ENCODE measurements around the gene SOST. TPM values are rescaled to one million over a fixed set of nuclear protein-coding genes. Genes with fewer than 3 reads are reported as not detected.
"Not testable (repeated sequence)": the region's sequence is repeated elsewhere in the genome, so short reads cannot be mapped to it uniquely, and the experiment has no call there.

The SOST gene
- polyA plus RNA-seq (ENCODE audit: insufficient read length), result not detected

DNA sequence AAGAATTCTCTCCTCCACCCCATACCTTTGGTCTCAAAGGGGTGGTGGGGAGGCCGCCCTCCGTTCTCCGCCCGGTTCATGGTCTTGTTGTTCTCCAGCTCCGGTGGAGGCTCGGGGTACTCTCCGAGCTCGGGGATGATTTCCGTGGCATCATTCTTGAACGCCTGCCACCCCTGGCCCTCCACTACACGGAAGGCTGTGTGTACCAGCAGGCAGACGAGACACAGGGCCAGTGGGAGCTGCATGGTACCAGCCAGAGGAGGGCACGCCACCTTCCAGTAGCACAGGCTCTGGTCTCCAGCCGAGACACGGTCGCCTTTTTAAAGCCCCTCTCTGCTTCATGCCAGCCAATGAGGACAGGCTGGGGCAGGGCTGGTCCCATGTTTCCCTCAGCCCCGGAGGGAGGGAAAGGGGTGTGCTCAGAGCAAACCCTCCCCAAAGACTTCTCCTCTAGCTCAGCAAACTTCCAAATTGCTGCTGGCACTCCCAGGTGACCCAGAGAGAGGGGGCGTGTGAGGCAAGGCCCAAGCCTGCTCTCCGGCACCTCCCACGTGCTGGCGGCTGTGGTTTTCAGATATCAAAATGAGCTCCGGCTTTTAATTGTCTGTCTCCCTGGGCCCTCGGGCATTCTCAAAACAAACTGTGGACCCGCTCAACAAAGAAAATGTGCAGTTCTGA lies at the start of gene SOST:
Gene SOST, minus strand, starts transcription at position 295 of the 678 bp plus-strand sequence. Its CDS starts 50 bp downstream, at position 245.
- no peak for DNase-seq

DNA sequence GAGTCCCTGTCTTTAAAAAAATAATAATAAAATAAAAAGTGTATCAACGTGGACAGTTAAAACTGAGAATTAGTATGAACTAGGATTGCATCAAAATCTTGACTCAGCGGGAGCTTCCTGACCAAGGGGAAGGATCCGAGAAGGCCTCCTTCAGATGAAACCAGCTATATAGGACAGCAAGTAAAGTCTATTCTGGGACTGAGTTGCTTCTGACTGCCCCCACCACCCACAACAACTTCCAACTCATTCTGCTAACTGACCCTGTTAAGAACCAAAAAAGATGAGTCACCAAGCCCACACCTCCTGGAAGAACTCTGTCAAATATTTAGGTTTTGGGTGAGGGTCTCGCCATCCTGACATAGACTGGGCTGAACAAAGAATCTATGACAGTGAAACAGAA lies 49.5 kb upstream of the SOST start:
- no peak for DNase-seq

DNA sequence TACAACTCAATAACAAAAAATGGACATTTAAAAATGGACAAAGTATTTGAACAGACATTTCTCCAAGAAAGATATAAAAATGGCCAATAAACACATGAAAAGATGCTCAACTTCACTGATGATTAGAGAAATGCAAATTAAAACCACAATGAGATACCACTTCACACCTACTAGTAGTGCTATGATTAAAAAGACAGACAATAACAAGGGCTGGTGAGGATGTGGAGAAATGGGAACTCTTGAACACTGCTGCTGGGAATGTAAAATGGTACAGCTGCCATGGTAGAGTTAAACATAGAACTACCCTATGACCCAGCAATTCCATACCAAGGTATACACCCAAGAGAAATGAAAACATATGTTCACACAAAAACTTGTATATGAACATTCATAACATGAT lies 46.5 kb upstream of the SOST start:
- no peak for DNase-seq

DNA sequence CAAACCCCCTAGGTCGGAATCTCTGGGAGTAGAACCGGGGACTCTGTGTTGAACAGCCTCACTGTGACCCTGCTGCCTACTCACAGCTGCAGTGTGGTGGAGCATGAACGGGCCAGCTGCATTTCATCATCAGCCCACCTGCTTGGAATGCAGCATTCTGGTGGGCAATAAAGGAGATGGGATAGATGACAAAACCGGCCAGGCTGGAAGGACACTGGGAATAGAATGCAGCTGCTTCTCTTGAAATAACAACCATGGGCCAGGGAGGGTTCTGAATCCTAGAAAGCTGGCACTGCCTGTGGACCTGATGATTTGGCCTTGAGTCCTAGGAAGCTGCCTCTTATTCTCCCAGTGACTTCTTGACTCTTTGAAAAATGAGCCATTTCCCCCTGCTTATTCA lies 45.2 kb upstream of the SOST start:
- no peak for DNase-seq

DNA sequence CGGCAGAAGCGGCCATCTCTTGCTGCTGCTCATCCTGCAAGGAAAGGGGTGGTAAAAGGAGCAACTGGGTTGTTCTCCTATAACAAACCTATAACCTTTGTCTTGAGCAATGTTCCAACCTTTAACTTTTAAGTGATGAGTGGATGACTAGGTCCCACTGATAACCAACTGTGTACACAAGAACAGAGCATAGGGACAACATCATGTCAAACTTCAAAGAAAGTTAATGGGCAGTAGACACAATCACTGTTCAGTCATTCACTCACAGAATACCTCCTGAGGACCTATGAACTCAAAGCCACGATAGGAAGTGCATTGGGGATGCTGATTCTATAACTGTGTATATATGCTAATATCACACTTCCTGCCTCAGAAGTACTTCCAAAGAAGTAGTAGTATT lies 43.3 kb upstream of the SOST start:
- no peak for DNase-seq

DNA sequence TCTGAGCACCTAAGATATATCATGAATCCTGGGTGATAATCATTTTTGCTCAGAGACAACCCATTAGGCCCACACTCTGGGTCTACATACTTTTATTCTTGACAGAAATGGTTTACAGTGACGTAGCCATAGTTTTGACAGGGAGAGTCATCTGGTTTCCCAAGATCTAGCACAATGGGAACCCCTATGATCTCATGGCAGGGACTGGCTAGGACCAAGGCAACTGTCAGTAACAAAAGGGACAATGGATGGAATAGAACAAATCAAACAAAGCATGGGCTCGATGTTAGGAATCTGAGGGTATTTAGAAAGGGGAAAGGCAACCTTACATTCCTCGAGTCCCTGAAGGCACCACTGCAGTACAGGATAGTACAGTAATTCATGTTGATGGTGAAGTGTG lies 42.1 kb upstream of the SOST start:
- DNase-seq, result no peak

DNA sequence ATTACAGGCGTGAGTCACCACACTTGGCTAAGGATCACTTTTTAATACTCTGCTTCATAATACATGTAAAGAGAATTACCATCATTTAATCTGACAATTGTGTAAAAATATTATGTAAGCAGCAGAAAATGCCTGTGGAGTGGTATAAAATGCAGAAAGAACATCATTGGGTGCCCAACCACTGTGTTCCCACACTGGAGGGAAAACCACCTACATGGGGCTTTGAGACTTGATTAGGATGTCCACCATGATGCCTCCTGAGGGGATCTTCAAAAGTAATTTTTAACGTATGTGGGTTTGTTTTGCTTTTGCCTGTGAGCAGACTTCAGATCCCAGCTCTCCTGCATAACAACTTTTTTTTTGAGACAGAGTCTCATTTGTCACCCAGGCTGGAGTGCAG lies 40.5 kb upstream of the SOST start:
- DNase-seq, result no peak

DNA sequence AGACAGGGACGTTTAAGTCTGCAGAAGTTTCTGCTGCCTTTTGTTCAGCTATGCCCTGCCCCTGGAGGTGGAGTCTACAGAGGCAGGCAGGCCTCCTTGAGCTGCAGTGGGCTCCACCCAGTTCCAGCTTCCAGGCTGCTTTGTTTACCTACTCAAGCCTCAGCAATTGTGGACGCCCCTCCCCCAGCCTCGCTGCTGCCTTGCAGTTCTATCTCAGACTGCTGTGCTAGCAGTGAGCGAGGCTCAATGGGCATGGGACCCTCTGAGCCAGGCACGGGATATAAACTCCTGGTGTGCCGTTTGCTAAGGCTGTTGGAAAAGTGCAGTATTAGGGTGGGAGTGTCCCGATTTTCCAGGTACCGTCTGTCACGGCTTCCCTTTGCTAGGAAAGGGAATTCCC lies 39.4 kb upstream of the SOST start:
- DNase-seq, result not testable (repeated sequence)

DNA sequence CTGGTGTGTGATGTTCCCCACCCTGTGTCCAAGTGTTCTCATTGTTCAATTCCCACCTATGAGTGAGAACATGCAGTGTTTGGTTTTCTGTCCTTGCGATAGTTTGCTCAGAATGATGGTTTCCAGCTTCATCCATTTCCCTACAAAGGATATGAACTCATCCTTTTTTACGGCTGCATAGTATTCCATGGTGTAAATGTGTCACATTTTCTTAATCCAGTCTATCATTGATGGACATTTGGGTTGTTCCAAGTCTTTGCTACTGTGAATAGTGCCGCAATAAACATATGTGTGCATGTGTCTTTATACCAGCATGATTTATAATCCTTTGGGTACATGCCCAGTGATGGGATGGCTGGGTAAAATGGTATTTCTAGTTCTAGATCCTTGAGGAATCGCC lies 34.1 kb upstream of the SOST start:
- DNase-seq, result not testable (repeated sequence)

DNA sequence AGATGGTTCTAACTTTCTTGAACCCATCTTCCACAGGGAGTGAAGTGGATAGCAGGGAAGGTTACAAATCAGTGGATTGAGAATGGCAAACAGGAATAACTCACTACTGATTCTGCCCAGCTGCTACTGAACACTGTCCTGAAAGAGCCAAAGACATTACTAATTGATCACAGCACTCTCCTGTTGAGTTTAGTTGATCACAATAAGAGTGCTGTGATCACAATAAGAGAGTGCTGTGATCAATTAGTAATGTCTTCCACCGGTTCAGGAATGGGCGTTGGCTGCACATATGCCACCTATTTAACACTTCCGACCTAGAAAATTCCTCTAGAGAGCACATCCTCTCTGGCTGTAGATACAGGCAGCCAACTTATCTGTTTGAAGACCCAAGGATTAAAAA lies 33.0 kb upstream of the SOST start:
- no peak for DNase-seq

DNA sequence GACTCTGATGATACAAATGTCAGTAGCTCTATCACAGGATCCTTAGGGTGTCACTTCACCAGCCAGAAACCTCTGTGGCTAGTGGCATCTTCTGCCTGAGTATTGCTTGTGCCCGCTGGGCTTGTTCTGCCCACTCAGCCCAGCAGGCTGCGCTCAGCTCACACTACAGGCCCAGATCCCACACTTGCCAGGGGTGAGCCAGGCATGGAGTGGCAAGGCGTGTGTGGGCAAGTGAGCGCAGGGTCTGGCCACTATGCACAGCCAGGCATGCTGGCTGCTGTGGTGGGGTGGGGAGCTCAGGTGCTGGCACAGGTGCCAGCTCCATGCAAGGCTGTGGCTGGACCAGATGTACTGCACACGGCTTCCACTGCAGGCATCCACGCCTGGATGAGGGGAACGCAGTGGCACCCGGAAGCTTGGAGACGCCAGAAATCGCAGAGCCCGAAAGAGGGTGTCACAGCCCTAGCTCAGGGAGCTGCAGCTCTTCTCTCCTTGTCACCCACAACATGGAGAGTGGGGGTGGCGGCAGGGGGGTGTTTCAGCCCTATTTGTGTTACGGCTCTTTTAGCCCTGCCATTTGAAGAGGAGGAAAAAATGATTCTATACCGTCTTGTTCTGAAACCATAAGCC lies 31.8 kb upstream of the SOST start:
- DNase-seq, result no peak

DNA sequence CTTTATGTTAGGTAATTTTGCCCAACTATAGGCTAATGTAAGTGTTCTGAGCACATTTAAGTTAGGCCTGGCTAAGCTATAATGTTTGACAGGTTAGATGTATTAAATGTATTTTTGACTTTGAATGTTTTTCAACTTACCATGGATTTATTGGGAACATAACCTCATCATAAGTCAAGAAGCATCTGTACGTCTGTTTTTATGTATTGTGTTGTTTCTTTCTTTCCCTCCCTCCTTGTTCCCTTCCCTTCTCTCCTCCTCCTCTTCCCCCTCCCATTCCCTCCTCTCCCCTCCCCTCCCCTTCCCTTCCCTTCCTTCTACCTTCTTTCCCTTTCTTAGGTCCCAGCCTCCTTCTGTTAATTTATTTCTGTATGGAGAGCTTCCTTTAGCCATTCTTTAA lies 30.9 kb upstream of the SOST start:
- no peak for DNase-seq

DNA sequence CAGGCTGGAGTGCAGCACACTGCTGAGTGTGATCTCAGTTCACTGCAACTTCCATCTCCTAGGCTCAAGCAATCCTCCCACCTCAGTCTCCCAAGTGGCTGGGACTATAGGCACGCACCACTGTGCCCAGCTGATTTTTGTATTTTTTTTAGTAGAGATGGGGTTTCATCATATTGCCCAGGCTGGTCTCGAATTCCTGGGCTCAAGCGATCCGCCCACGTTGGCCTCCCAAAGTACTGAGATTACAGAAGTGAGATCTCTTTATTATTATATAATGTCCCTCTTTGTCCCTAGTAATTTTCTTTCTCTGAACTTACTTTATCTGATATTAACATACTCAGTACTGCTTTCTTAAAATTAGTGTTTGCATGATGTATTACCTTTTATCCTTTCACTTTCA lies 29.9 kb upstream of the SOST start:
- no peak for DNase-seq

DNA sequence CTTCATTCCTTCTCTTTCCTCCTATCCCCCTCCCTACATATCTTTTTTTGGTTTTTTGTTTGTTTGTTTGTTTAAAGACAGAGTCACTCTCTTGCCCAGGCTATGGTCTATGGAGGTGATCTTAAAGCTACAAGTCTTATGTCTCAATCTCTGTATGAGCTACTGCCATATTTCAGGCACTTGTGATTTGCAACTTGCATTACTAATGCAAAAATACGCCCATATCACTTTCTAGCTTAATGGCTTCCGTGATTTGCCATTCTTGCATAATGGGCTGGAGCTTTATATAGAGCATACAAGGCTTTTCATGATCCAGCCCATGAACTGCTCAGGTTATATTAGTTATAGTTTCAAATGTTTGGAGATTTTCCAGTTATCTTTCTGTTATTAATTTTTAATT lies 29.1 kb upstream of the SOST start:
- DNase-seq, result no peak

DNA sequence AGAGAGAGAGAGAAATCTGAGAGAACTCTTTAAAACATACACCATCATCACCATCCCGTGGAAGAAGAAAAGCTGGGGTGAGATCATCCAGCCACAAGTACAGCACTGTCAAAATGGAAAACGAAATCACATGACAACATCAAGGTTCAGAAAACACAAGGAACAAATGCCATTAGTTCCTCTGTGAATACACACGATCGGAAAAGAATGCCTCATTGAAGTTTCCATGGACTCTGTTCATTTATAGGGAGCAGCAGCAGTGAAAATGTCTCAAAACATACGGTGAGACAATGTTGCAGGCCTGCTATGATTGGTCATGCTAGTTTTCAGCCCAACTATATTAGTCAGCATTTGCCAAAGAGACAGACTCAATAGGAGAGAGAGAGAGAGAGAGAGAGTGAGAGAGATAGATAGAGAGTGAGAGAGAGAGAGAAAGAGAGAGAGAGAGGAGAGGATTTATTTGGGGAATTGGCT lies 26.1 kb upstream of the SOST start:
- peak; percentile 40 for DNase-seq

DNA sequence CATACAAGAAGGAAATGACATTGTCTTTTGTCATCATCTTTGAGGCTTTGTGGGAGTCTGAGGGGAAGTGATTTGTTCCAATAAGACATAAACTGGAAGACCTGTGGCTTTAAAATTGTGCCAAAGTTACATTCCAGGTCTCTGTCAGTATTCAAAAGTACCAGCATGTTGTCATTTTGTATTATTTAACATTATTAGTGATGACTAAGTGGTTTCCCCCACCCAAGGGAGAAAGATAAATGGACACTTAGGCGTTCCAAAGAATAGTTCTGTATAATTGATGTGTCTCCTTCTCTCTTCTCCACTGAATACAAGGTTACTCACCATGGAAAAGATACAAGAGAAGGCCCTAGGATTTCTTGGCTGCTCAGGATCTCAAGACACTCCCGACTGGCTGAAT lies 25.5 kb upstream of the SOST start:
- no peak for DNase-seq

DNA sequence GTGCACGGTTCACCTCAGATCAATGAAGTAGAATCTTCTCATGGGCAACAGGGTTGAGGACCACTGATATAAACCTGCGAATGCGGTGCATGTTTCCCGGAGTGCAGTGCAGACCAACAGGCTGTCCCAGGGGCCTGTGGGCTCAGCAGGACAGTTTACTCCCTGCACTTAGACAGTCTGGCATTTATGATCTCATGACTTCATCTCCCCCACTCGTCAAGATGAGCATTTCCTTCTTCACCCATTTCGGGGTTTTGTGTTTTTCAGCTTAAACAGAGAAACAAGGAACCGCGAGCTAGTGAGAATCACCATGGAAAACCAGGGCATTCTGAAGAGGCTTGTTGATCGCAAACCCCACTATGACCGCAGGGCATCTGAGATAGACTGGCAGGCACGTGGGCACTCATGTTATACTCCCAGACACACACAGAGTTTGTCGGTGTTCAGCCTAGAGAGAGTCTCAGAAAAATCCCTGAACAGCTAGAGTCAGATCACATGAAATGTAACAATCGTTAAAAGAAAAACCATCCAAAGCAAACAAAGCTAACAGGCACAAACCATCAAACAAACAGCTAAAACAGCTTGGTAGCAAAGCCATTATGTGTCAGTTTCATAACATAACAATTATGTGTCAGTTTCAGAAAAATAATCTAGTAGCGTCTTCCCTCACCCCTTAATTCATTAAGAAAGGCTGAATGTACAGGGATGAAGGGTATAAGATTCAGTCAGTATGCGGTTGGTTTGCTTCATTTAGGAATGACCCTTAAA lies 24.5 kb upstream of the SOST start:
- DNase-seq, result no peak

DNA sequence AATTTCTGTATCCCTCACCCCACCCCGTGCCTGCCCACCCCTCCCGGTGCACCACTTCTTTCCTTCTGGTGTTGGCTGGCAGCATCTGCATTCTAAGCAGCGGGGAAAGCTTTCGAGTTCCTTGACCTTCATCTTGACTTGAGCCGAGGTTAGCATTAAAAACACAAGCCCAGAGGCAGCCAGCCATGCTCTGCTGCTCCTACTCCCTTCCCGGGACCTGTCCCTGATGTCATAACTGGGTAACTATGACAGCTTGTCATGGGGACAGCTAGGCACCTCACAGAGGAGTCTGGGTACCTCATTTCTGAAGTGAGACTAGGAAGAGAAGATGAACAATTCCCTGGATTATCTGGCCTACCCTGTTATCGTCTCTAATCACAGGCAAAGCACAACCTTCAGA lies 21.5 kb upstream of the SOST start, which contains the start of gene CFAP97D1:
Gene CFAP97D1, plus strand, starts transcription at position 301 of the 400 bp plus-strand sequence. Its CDS starts 28 bp downstream, at position 329.
- no peak for DNase-seq

DNA sequence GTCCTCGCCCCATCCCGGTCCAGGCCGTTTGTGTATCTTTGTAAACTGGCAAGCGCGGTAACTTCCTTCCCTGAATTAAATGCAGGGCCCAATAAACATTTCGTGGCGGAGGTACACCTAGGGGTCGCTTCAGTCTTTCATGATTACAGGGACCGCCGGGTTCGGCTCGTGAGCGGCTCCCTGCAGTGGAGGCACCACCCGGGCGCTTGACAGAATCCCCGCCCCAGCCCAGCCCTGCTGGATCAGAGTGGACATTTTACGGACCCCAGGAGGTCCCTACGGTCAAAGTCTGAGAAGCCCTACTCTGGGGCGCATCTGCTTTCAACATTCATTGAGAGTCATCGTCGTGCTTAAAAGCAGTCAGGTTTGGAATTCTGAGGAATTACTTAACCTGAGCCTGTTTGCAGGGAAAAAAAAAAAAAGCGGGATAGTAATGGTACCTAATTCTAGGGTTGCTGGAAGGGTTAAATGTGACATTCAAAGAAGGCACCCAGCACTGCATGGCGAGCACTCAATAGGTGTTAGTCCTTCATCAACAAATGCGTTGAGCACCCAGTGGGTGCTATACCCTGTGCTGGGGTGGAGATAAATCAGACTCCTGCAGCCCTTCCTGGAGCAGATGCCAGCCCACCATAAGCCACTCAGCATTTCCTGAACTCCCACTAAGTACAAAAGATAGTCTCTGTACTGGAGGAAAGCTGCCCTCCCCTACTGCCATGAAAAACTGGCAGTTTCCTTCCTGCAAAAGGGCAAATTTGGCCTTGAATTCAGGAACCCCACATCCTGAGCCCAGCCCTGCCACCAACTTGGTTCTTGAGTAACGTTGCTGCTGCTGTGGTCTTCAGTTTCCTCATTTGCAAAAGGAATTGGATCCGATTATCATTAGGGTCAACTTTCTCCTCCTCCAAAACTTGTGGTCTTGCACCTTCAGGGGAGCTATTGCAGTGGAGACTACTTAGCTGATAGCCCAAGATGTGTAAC lies 20.8 kb upstream of the SOST start:
- no peak for DNase-seq

DNA sequence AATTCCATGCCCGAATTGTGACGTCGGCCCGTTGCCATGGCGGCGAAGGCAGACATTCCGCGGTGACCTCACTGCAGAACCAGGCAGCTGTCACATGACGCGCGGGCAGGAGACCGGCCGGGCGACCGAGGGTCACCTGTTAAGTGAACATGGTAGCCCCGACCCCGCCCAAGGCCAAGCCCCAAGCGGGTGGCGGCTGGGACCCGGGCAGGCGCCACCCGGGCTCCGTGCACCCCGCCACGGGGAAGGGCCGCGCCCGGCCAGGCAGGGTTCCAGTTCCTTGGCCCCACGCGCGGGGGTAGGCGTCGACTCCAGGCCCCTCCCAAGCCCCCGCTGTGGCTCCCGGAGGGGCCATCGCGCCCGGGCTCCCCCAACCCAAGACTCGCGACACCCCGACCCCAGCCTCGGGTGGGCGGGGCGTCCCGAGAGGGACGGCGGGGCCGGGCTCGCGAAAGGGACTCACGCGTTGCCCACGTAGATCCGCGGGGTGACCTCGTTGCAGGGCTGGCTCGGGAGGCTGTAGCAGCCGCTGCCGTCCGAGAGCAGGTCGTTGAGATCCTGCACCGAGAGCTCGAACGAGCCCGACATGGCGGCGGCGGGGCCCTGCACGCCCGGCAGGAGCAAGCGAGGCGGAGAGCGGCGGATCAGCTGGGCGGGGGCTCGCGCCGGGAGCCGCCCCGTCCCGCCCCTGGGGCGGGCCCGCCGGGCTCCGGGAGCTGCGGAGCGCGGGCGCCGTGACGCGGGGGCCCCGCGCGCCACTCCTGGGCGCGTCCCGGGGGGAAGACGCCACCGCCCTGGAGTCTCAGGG lies 19.9 kb upstream of the SOST start, which contains the start of gene DUSP3:
Gene DUSP3, minus strand, starts transcription at position 641 of the 808 bp plus-strand sequence. Its CDS starts 53 bp downstream, at position 588.
- peak; percentile 91 for DNase-seq

Measured in hindlimb muscle (tissue), 1 donor.